Psoas muscle (tissue), 8 donors: ENCODE data around the gene SSH3. TPM values are rescaled to one million over a fixed set of nuclear protein-coding genes. Genes with fewer than 3 reads are reported as not detected.

Experiments used
- ATAC-seq, 4 donors: fragments of 200-7000 bp; cut with Tn5 transposase; one replicate each; pipeline ENCODE4 v1.9.1; 2020; ENCODE audit warnings: moderate library complexity in 3 of 4, mild to moderate bottlenecking in 2 of 4
- DNase-seq, 2 donors: peaks; one replicate each; pipeline ENCODE4 v3.0.0-alpha.2; 2020
- H3K27ac ChIP-seq: fragments of 200-600 bp; one replicate; pipeline ENCODE4 v1.8.0; 2022
- H3K27me3 ChIP-seq, 3 donors: fragments of 200-600 bp in 1 of 3; one replicate each; pipeline versions ENCODE4 v1.6.1 to v1.8.0; 2013 to 2022; ENCODE audit warnings: low read length in 2 of 3, mild to moderate bottlenecking in 2 of 3, moderate library complexity in 1 of 3; ENCODE audit not compliant: insufficient read depth in 3 of 3
- H3K36me3 ChIP-seq, 2 donors: fragments of 200-600 bp in 1 of 2; one replicate each; pipeline versions ENCODE4 v1.6.1 to v1.8.0; 2013 to 2022; ENCODE audit warnings: low read depth in 1 of 2, mild to moderate bottlenecking in 1 of 2, moderate library complexity in 1 of 2; ENCODE audit not compliant: insufficient read depth in 1 of 2
- H3K4me1 ChIP-seq: fragments of 200-600 bp; one replicate; pipeline ENCODE4 v1.8.0; 2022
- H3K4me3 ChIP-seq: fragments of 200-600 bp; one replicate; pipeline ENCODE4 v1.8.0; 2022; ENCODE audit warnings: mild to moderate bottlenecking
- H3K9me3 ChIP-seq: fragments of 200-600 bp; one replicate; pipeline ENCODE4 v1.8.0; 2022
- CTCF ChIP-seq: fragments of 200-600 bp; IDR thresholded peaks from one replicate; pipeline ENCODE4 v1.8.0; 2022; ENCODE audit warnings: antibody characterized with exemption
- WGBS, 3 donors: extraction: QIAGEN DNeasy Blood & Tissue Kit; methylation state at CpG; one replicate each; pipeline versions ENCODE4 v1.1.6 to v1.1.7; 2013; 5-methylcytosine and 5-hydroxymethylcytosine counted together
- intact Hi-C, 2 donors: fragments of 100-400 bp; cut with DNase I; formaldehyde crosslinking; loops; one replicate each; pipeline versions ENCODE4 v1.11.0 to v1.14.2; 2022
- polyA plus RNA-seq, 3 donors: library from polyadenylated mRNA; stranded (reverse); fragments of 200-250 nt; gene quantifications; one replicate each; pipeline ENCODE4 v1.2.3, GENCODE V29; 2013
- total RNA-seq, 4 donors: library from RNA; stranded (reverse); fragmentation: NEBNext Ultra II Directional in 2 of 4; extraction: Animal tissue kit (Norgen Biotek cat#: 25700) in 2 of 4; gene quantifications; one replicate each; pipeline versions ENCODE4 v1.2.1 to v1.2.4, GENCODE V29; 2021 to 2023
- donor health status: healthy with polysubstance abuse.
- donor health status: DM: no; HTN: no; CAD: no; lungs with moderate emphysema.
- donor health status: Bipolar disorder and iron deficiency.
- donor health status: healthy.
- donor health status: DM: yes; HTN: yes; CAD: no.
- donor health status: DM: no; HTN: no; CAD: no.
- donor health status: DM: no; HTN: no; CAD: no.
- donor health status: DM: yes; HTN: yes; CAD: no.

The SSH3 gene
- total and polyA plus RNA-seq, 7 donors, result 3.0 to 10.1 (median 5.0) TPM

DNA sequence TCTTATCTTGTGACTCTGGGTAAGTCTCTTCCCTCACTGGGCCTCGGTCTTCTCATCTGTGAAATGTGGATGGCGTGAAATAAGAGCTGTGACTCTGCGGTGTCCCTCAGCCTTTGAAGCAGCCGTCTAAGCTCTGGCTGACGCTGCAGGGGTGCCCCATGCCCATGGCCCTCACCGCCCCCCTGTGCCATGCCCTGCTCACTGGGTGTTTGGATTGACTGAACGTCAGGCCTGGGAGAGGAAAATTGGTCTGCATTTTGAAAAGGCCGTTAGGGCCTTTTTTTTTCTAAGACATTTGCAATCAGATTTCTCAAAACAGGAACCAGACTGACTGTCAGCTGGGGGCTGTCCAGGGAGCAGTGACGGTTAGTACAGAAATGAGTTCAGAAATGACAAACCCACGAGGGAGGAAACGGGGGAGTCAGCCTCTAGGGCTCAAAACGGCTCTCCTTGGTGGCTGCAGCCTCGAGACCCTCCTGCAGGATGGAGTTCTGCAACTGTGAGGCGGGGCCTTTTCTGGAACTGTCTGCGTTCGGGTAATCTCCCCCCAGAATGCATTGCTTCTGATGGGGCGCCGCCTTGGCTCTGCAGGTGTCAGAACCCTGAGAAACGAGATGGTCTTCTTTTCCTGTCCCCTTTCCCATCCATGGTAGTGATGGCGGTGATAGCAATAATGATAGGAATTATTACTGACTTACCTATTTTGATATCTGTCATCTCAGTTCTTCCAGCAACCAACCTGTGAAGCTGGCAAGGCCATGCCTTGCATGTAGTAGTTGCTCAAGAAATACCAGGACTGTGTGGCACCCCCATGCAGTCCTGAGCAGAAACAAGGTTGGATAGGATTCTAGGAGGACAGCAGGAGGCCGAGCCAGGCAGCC lies 35.0 kb upstream of the SSH3 start:
- ATAC-seq, result no peak
- H3K4me1 ChIP-seq, result peaks cover 60% of the 10 kb centered on the region
- H3K27ac ChIP-seq, result peak overlapping the region; percentile 69
- H3K9me3 ChIP-seq, result no peaks in the 10 kb centered on the region
- no peak for TF ChIP-seq CTCF
- intact Hi-C loops, result loop anchor here in 1 of 2 donors (5.0 to 10.0 kb wide), 2 partner anchors 34 to 116 kb away; partner anchors contain the start of gene SSH3
- H3K4me3 ChIP-seq, result peak overlapping the region; percentile 91
- H3K27me3 ChIP-seq, result no peaks in the 10 kb centered on the region
- peaks cover 0 to 14% of the 10 kb centered on the region in 2 donors for H3K36me3 ChIP-seq
- DNase-seq, result peak in 1 of 2 donors; percentile 57
- WGBS, 3 donors, result 64 to 70% (median 66%) methylated on average over 21 of the region's 21 CpGs

DNA sequence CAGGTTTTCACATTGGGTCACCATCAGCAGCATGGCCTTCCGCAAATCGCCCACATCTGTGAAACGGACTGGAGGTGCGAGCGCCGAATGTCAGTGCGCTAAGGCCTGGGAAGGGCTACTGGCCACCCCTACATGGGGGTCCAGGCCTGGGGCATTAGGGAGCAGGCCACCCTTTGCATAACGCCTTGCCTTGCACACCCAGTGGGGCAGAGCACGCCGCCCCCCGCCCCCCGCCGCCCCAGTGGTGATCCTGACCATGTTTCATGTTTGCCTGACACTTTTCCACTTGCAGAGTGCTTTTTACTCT lies 34.4 kb upstream of the SSH3 start:
- 84 to 91% (median 89%) methylated on average over 11 to 13 of the region's 13 CpGs for WGBS, 3 donors
- no peaks in the 10 kb centered on the region for H3K9me3 ChIP-seq
- no peak for TF ChIP-seq CTCF
- peak overlapping the region; percentile 91 for H3K4me3 ChIP-seq
- intact Hi-C loops, result loop anchor here in 1 of 2 donors (5.0 to 10.0 kb wide), 2 partner anchors 33 to 116 kb away; partner anchors contain the start of gene SSH3
- DNase-seq (peak in 1 of 2 donors; percentile 41), ATAC-seq (no peak)
- peaks cover 66% of the 10 kb centered on the region for H3K4me1 ChIP-seq
- H3K27me3 ChIP-seq, result no peaks in the 10 kb centered on the region
- peaks cover 0 to 14% of the 10 kb centered on the region in 2 donors for H3K36me3 ChIP-seq
- H3K27ac ChIP-seq, result no peak overlapping the region

GRCh38 chr11:67269401-67270255 lies 33.7 kb upstream of the SSH3 start:
- no peak for TF ChIP-seq CTCF
- Histone ChIP-seq H3K9me3 (no peaks in the 10 kb centered on the region), H3K36me3 (peaks cover 0 to 14% of the 10 kb centered on the region in 2 donors), H3K4me1 (peaks cover 73% of the 10 kb centered on the region), H3K27ac (peak overlapping the region; percentile 51), H3K4me3 (peak overlapping the region; percentile 91), H3K27me3 (no peaks in the 10 kb centered on the region)
- ATAC-seq, result no peak
- WGBS, 3 donors, result 38 to 48% (median 39%) methylated on average over 15 of the region's 15 CpGs
- peak in 1 of 2 donors; percentile 65 for DNase-seq
- intact Hi-C loops, result loop anchor here in 1 of 2 donors (5.0 to 10.0 kb wide), 2 partner anchors 33 to 115 kb away; partner anchors contain the start of gene SSH3

- Histone ChIP-seq H3K9me3 (no peaks in the 10 kb centered on the region), H3K4me3 (peak overlapping the region; percentile 49), H3K4me1 (peaks cover 82% of the 10 kb centered on the region), H3K36me3 (peaks cover 0 to 14% of the 10 kb centered on the region in 2 donors), H3K27me3 (no peaks in the 10 kb centered on the region), H3K27ac (peak overlapping the region; percentile 51)
- intact Hi-C loops, result no loop called here
- DNase-seq (peak; percentile 55 to 73), ATAC-seq (no peak)
- WGBS, 3 donors, result 48 to 58% (median 51%) methylated on average over 28 of the region's 28 CpGs
- no peak for TF ChIP-seq CTCF
Observed at GRCh38 chr11:67270256-67271204, 32.8 kb upstream of the SSH3 start.
